ENCODE results near the gene TMEM38B.

- no peak for TF ChIP-seq INSM2 (tag by site-specific recombination; IDR thresholded peaks at IDR 0.05)
- TF ChIP-seq CTCF (tag by site-specific recombination; IDR thresholded peaks at IDR 0.05), result no peak
- TF ChIP-seq ZBTB17 (tag by site-specific recombination; IDR thresholded peaks at IDR 0.05), result no peak
- no peak for TF ChIP-seq ZNF398 (tag by site-specific recombination; IDR thresholded peaks at IDR 0.05)
- no peak for TF ChIP-seq ZNF138 (tag by site-specific recombination; IDR thresholded peaks at IDR 0.05; ENCODE audit: borderline replicate concordance)
These were observed 2.0 kb downstream of the TMEM38B start for GRCh38 chr9:105696219-105696793.
